ENCODE measurements around the gene PCDHGB5.
"Not testable (repeated sequence)": the region's sequence is repeated elsewhere in the genome, so short reads cannot be mapped to it uniquely, and the experiment has no call there.

PCDHGB5 gene

GRCh38 chr5:141369994-141370848 lies 27.5 kb upstream of the PCDHGB5 start, which contains the start of gene PCDHGB3:
PCDHGB3 (plus strand) TSS chr5:141370242; CDS start chr5:141370395, 153 bp downstream.
- TF ChIP-seq CTCF (IDR thresholded peaks at IDR 0.05; ENCODE audit: low read depth, low read length), result peak; percentile 50
- no peak for DNase-seq (ENCODE audit: extremely low read depth, low read depth)

GRCh38 chr5:141371572-141372475 lies 25.9 kb upstream of the PCDHGB5 start:
- TF ChIP-seq CTCF (IDR thresholded peaks at IDR 0.05; ENCODE audit: low read depth, low read length), result no peak
- DNase-seq (ENCODE audit: extremely low read depth, low read depth), result no peak

- no peak for DNase-seq (ENCODE audit: extremely low read depth, low read depth)
These were observed 24.0 kb upstream of the PCDHGB5 start, which contains the start of gene PCDHGA6 for GRCh38 chr5:141373673-141374317. PCDHGA6 (plus strand) TSS chr5:141373891; CDS start chr5:141374084, 193 bp downstream.

GRCh38 chr5:141374627-141375026 lies 23.1 kb upstream of the PCDHGB5 start:
- no peak for DNase-seq (ENCODE audit: extremely low read depth, low read depth)
- no peak for TF ChIP-seq CTCF (IDR thresholded peaks at IDR 0.05; ENCODE audit: low read depth, low read length)

More at GRCh38 chr5:141373673-141374317, 24.0 kb upstream of the PCDHGB5 start, which contains the start of gene PCDHGA6:
- TF ChIP-seq CTCF (IDR thresholded peaks at IDR 0.05; ENCODE audit: low read depth, low read length), result peak; percentile 40

- not testable (repeated sequence) for DNase-seq (ENCODE audit: extremely low read depth, low read depth)
These were observed 22.1 kb upstream of the PCDHGB5 start for GRCh38 chr5:141375444-141376155.

- no peak for DNase-seq (ENCODE audit: extremely low read depth, low read depth)
These were observed 15.1 kb upstream of the PCDHGB5 start, which contains the start of gene PCDHGA7 for GRCh38 chr5:141382469-141383294. PCDHGA7 (plus strand) TSS chr5:141382742; CDS start chr5:141382900, 158 bp downstream.

More at GRCh38 chr5:141382469-141383294, 15.1 kb upstream of the PCDHGB5 start, which contains the start of gene PCDHGA7:
- TF ChIP-seq CTCF (IDR thresholded peaks at IDR 0.05; ENCODE audit: low read depth, low read length), result peak; percentile 32

All from AG09319 (cell line).